ENCODE results near the gene MRPS27.

- no peak for TF ChIP-seq POLR2A (IDR thresholded peaks at IDR 0.05; ENCODE audit: low read depth, low read length)
- TF ChIP-seq POLR2AphosphoS5 (IDR thresholded peaks at IDR 0.05; ENCODE audit: low read depth, low read length) = no peak
- no peak for TF ChIP-seq TAF1 (IDR thresholded peaks at IDR 0.05; ENCODE audit: low read depth, low read length)
- no peak for TF ChIP-seq PAX5 (IDR thresholded peaks at IDR 0.05; ENCODE audit: insufficient read depth, low read length, severe bottlenecking)
- no peak for TF ChIP-seq SPI1 (IDR thresholded peaks at IDR 0.05; ENCODE audit: low read depth, low read length)
Measured at GRCh38 chr5:72364171-72364570, 44.1 kb upstream of the MRPS27 start.

Data from GM12891 (cell line).